SJCRH30 (cell line): ENCODE results near the gene CTPS2. TPM values are rescaled to one million over a fixed set of nuclear protein-coding genes. Genes with fewer than 3 reads are reported as not detected.
"Not testable (repeated sequence)": the region's sequence is repeated elsewhere in the genome, so short reads cannot be mapped to it uniquely, and the experiment has no call there.

Source experiments
- DNase-seq, 2 experiments: peaks; one replicate each; pipeline ENCODE4 v3.0.0-alpha.2; 2015 to 2020
- H3K27ac ChIP-seq: fragments of 250-450 bp; sonication (Bioruptor Pico); 2 replicates; pipeline ENCODE4 v1.5.1; 2020; ENCODE audit warnings: mild to moderate bottlenecking, moderate library complexity
- H3K27me3 ChIP-seq: fragments of 250-450 bp; sonication (Bioruptor Pico); 2 replicates; pipeline ENCODE4 v1.5.1; 2020; ENCODE audit warnings: mild to moderate bottlenecking, moderate library complexity
- H3K36me3 ChIP-seq: fragments of 250-450 bp; sonication (Bioruptor Pico); 2 replicates; pipeline ENCODE4 v1.5.1; 2020; ENCODE audit warnings: mild to moderate bottlenecking, moderate library complexity
- H3K4me1 ChIP-seq: fragments of 250-450 bp; sonication (Bioruptor Pico); 2 replicates; pipeline ENCODE4 v1.5.1; 2020; ENCODE audit warnings: mild to moderate bottlenecking, moderate library complexity
- H3K4me3 ChIP-seq: fragments of 250-450 bp; sonication (Bioruptor Pico); 2 replicates; pipeline ENCODE4 v1.5.1; 2020; ENCODE audit warnings: mild to moderate bottlenecking, moderate library complexity
- H3K9me3 ChIP-seq: fragments of 250-450 bp; sonication (Bioruptor Pico); replicated peaks from 2 replicates; pipeline ENCODE4 v1.5.1; 2020; ENCODE audit warnings: mild to moderate bottlenecking, moderate library complexity
- total RNA-seq: library from RNA; depleted of rRNA; stranded (reverse); fragments of >200 nt; shearing (Covaris generic); gene quantifications from 2 replicates; pipeline ENCODE4 v1.2.3, GENCODE V29; 2014

Gene CTPS2
- total RNA-seq, 1 experiment from 2014 or later: 41.3 TPM

GRCh38 chrX:16653424-16653823 lies 59.0 kb downstream of the CTPS2 start:
- no peaks in the 10 kb centered on the region for H3K4me1 ChIP-seq
- no peak overlapping the region for H3K4me3 ChIP-seq
- DNase-seq: no peak
- H3K9me3 ChIP-seq: no peaks in the 10 kb centered on the region
- no peaks in the 10 kb centered on the region for H3K27me3 ChIP-seq
- H3K36me3 ChIP-seq: peaks cover 6% of the 10 kb centered on the region; the same call in 1 of the 2 replicates
- no peak overlapping the region for H3K27ac ChIP-seq

- Histone ChIP-seq H3K27me3 (no peaks in the 10 kb centered on the region), H3K4me3 (no peak overlapping the region), H3K4me1 (no peaks in the 10 kb centered on the region), H3K9me3 (no peaks in the 10 kb centered on the region), H3K36me3 (peaks cover 6% of the 10 kb centered on the region; the same call in 1 of the 2 replicates), H3K27ac (no peak overlapping the region)
- no peak for DNase-seq
These were observed 61.0 kb downstream of the CTPS2 start for GRCh38 chrX:16651391-16652024.

DNA sequence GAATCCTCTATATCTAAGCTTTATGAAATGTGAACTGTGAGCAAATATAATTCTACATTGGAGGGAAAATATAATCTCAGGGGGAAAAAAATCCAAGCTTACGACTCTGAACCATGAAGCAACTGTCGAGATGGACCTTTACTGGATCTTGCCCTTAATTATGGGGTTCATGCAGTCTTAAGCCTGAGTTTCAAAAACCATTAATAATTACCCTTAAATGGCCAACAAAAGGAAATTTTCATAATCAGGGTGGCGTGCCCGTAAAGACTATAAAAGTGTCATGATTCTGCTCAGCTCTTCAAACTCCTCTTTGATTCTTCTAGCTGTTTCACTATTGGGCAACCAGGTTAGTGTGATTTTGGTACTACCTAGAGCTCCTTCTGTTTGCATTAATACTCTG lies 62.6 kb downstream of the CTPS2 start, which contains the start of gene S100G:
Gene S100G (plus strand): TSS at position 301 of the 400 bp plus-strand sequence. CDS start 849 bp downstream, outside the sequence.
- H3K4me3 ChIP-seq: no peak within 1 kb of the TSS
- no peak within 1 kb of the TSS for H3K27ac ChIP-seq
- no peaks in the 10 kb centered on the region for H3K9me3 ChIP-seq
- H3K4me1 ChIP-seq: no peaks in the 10 kb centered on the region
- DNase-seq: no peak
- peaks cover 10% of the 10 kb centered on the region; the same call in 1 of the 2 replicates for H3K36me3 ChIP-seq
- H3K27me3 ChIP-seq: no peaks in the 10 kb centered on the region

DNA sequence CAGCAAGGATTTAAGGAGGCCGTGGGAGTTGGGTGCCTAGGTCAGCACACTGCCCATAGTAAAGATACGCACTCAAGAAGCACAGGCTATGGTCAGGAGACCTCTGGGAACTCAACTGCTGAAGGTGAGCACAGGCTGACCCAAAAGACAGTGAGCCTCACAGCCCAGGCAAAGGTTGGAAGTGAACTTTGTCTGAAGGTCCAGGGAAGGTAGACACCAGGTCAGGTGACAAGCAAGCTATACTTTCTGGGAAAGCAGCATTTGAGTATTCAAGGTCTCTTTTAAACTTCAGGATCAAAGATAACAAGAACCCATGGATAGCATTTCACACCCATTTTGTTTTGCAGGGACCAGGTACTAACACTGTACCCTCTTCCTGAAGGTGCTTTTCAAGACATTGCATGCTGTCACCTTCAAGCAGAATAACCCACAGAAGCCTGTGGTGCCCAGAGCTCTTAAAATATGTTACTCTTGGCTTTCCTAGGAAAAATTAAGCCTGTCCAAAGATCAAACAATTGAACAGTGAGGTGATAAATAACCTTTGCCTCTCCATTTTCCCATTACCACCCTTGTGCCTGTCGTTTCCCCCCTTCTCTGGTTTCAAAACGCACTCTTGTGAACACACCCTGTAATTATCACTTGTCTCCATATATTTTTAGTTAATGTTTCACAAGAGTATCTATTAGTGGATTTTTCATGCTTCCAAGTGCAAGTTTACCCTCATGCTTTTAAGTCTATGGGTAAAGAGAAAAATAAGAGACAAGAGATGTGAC lies 65.9 kb downstream of the CTPS2 start:
- H3K4me1 ChIP-seq: no peaks in the 10 kb centered on the region
- H3K27ac ChIP-seq: no peak overlapping the region
- 0 out of 2 replicates have a peak, but pooled peaks cover 4% of the 10 kb centered on the region for H3K36me3 ChIP-seq
- H3K27me3 ChIP-seq: no peaks in the 10 kb centered on the region
- no peaks in the 10 kb centered on the region for H3K9me3 ChIP-seq
- H3K4me3 ChIP-seq: no peak overlapping the region
- no peak for DNase-seq

DNA sequence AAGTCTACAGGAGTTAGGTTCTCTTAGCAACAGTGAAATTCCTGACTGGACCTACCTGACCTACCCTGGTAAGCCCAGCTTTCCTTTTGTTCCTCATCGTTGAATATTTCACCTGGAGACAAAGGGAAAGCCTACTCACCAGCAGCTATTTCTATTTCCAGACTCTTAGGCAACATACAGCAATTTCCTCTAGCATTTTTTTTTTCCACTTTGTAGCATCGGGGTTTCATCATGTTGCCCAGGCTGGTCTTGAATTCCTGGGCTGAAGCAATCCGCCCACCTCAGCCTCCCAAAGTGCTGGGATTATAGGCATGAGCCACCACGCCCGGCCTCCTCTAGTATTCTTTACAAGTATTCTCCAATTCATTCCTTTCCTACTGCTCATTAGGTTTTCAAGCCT lies 69.3 kb downstream of the CTPS2 start:
- H3K9me3 ChIP-seq: no peaks in the 10 kb centered on the region
- H3K27me3 ChIP-seq: no peaks in the 10 kb centered on the region
- H3K27ac ChIP-seq: no peak overlapping the region
- 0 out of 2 replicates have a peak, but pooled peaks cover 4% of the 10 kb centered on the region for H3K36me3 ChIP-seq
- no peak overlapping the region for H3K4me3 ChIP-seq
- no peaks in the 10 kb centered on the region for H3K4me1 ChIP-seq
- DNase-seq: no peak

- H3K4me1 ChIP-seq: no peaks in the 10 kb centered on the region
- DNase-seq: no peak
- H3K27me3 ChIP-seq: no peaks in the 10 kb centered on the region
- no peak overlapping the region for H3K4me3 ChIP-seq
- H3K36me3 ChIP-seq: peaks cover 11% of the 10 kb centered on the region; the same call in 1 of the 2 replicates
- no peak overlapping the region for H3K27ac ChIP-seq
- H3K9me3 ChIP-seq: no peaks in the 10 kb centered on the region
These were observed 71.6 kb downstream of the CTPS2 start for GRCh38 chrX:16640823-16641222.

- Histone ChIP-seq H3K27ac (no peak overlapping the region), H3K36me3 (peaks cover 7% of the 10 kb centered on the region; the same call in 1 of the 2 replicates), H3K27me3 (no peaks in the 10 kb centered on the region), H3K4me1 (no peaks in the 10 kb centered on the region), H3K4me3 (no peak overlapping the region), H3K9me3 (no peaks in the 10 kb centered on the region)
- no peak for DNase-seq
These were observed 72.5 kb downstream of the CTPS2 start for GRCh38 chrX:16639966-16640365.

DNA sequence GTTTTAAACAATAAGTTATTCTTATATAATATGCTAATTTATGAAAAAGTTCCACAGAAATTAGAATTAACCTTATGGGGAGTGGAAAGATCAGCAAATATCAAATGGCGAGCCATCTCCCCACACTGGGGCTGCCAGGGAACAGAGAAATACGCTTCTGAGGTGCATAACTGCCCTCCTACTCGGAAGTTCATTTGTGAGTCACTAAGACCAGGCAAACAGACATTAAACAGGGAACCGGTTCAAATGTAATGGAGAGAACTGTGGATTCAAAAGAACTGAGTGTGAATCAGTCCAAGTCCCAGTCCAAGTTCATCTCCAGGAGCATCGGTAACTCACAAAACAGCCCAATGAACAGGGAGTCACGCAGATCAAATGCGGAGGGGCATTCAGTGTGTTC lies 73.9 kb downstream of the CTPS2 start:
- no peaks in the 10 kb centered on the region for H3K9me3 ChIP-seq

GRCh38 chrX:16635596-16635995 lies 76.9 kb downstream of the CTPS2 start:
- no peak overlapping the region for H3K4me3 ChIP-seq
- no peaks in the 10 kb centered on the region for H3K27me3 ChIP-seq
- DNase-seq: no peak
- H3K27ac ChIP-seq: no peak overlapping the region
- no peaks in the 10 kb centered on the region for H3K9me3 ChIP-seq
- H3K36me3 ChIP-seq: peaks cover 7% of the 10 kb centered on the region; the same call in 1 of the 2 replicates
- H3K4me1 ChIP-seq: no peaks in the 10 kb centered on the region

More for the DNA sequence above, 73.9 kb downstream of the CTPS2 start:
- no peak overlapping the region for H3K27ac ChIP-seq
- DNase-seq: no peak
- H3K36me3 ChIP-seq: peaks cover 7% of the 10 kb centered on the region; the same call in 1 of the 2 replicates
- H3K4me3 ChIP-seq: no peak overlapping the region
- H3K27me3 ChIP-seq: no peaks in the 10 kb centered on the region
- no peaks in the 10 kb centered on the region for H3K4me1 ChIP-seq

- no peak overlapping the region for H3K27ac ChIP-seq
- DNase-seq: no peak
- peaks cover 7% of the 10 kb centered on the region; the same call in 1 of the 2 replicates for H3K36me3 ChIP-seq
- no peaks in the 10 kb centered on the region for H3K27me3 ChIP-seq
- no peaks in the 10 kb centered on the region for H3K4me1 ChIP-seq
- no peak overlapping the region for H3K4me3 ChIP-seq
- no peaks in the 10 kb centered on the region for H3K9me3 ChIP-seq
These were observed 77.4 kb downstream of the CTPS2 start for GRCh38 chrX:16635040-16635439.

DNA sequence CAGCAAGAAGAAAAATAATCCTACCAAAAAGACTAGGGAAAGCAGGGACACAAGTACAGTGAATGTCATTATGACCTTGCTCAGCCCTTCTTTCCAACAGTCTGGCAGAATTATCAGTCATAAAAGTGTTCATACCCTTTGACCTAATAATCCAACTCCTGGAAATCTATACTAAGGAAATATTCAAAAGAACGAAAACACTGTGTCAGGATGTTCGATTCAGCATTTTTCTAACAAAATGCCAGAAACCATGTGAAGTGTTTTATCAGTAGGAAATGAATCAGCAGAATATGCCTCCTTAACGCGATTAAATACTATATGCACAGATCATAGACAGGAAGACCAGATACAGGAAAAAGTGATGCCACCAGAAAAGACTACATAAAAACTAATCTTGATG lies 78.7 kb downstream of the CTPS2 start:
- Histone ChIP-seq H3K4me3 (no peak overlapping the region), H3K9me3 (no peaks in the 10 kb centered on the region), H3K27me3 (no peaks in the 10 kb centered on the region), H3K36me3 (peaks cover 7% of the 10 kb centered on the region; the same call in 1 of the 2 replicates), H3K4me1 (no peaks in the 10 kb centered on the region), H3K27ac (no peak overlapping the region)
- DNase-seq: no peak

- H3K4me1 ChIP-seq: no peaks in the 10 kb centered on the region
- no peak overlapping the region for H3K4me3 ChIP-seq
- H3K27ac ChIP-seq: no peak overlapping the region
- H3K27me3 ChIP-seq: no peaks in the 10 kb centered on the region
- H3K9me3 ChIP-seq: no peaks in the 10 kb centered on the region
- DNase-seq: no peak
- no peaks in the 10 kb centered on the region; the same call in 1 of the 2 replicates for H3K36me3 ChIP-seq
These were observed 82.6 kb downstream of the CTPS2 start for GRCh38 chrX:16629909-16630308.

DNA sequence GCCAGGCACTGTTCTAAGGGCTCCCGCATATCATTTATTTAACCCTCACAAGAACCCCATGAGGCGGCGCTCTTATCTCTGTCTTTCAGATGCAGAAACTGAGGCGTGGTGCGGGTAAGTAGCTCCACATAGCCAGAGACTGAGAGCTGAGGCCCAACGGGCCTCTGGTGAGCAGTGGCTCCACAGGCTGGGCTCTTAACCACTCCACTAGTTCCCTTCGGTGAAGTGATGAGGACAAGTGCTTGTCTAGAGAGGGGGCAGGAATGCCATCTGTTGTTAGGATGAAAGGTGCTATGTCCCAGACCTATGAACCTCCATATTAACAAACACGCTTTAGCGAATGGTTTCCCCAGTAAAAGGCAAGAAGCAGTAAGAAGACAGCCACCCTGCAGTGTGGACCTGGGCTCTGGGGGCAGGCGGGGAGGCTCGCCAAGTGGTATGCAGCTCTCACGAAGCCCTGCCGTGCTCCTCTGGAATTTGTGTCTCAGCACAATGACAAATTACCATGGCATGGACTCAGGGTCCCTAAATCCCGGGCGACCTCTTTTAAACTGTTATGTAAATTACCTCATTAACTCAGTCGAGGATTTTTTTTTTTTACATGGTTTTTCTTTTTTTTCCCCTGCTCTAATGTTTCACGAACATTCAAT lies 83.4 kb downstream of the CTPS2 start:
- no peaks in the 10 kb centered on the region for H3K9me3 ChIP-seq
- H3K27me3 ChIP-seq: no peaks in the 10 kb centered on the region
- H3K27ac ChIP-seq: no peak overlapping the region

DNA sequence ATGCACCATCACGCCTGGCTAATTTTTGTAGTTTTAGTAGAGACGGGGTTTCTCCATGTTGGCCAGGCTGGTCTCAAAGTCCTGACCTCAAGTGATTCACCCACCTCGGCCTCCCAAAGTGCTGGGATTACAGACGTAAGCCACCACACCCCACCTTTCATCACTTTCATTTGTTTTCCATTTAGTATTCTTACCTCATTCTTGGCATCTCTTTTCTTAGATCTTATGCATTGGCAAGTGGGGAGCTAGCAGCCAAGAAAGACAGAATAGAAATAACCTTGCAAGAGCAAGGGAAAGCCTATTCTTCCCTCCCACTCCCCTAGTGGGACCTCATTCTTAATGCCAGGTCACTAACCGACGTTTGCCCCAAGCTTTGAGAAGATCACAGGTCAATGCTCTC lies 84.0 kb downstream of the CTPS2 start:
- H3K9me3 ChIP-seq, H3K27me3 ChIP-seq, H3K36me3 ChIP-seq, DNase-seq, H3K4me3 ChIP-seq, H3K4me1 ChIP-seq, H3K27ac ChIP-seq: not testable (repeated sequence)

More for the DNA sequence above, 83.4 kb downstream of the CTPS2 start:
- Histone ChIP-seq H3K4me1 (no peaks in the 10 kb centered on the region), H3K36me3 (no peaks in the 10 kb centered on the region; the same call in 1 of the 2 replicates), H3K4me3 (no peak overlapping the region)
- no peak for DNase-seq

DNA sequence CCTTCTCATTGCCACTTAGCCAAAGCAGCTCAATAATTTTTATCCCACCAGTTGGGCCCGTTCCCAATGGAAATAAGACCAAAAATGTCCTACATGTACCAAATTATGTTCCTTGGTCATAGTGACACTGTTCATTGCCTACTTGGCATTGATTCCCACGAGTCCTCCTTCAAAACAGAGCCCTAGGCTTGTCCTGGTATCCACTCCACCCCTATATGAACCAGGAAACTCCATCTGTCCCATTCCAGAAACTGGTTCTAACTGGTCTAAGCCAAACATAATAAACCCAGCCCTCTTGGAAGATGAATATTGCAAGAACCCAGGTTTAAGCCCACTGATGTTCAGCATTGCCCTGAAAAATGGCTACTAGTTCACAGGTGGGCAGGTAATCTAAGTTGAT lies 93.4 kb downstream of the CTPS2 start:
- H3K4me3 ChIP-seq: no peak overlapping the region
- no peaks in the 10 kb centered on the region for H3K9me3 ChIP-seq
- peaks cover 20% of the 10 kb centered on the region; the same call in 1 of the 2 replicates for H3K36me3 ChIP-seq
- H3K4me1 ChIP-seq: no peaks in the 10 kb centered on the region
- H3K27me3 ChIP-seq: no peaks in the 10 kb centered on the region
- H3K27ac ChIP-seq: no peak overlapping the region
- DNase-seq: no peak
